Measurements from ENCODE around the gene FAM124A.

FAM124A gene

DNA sequence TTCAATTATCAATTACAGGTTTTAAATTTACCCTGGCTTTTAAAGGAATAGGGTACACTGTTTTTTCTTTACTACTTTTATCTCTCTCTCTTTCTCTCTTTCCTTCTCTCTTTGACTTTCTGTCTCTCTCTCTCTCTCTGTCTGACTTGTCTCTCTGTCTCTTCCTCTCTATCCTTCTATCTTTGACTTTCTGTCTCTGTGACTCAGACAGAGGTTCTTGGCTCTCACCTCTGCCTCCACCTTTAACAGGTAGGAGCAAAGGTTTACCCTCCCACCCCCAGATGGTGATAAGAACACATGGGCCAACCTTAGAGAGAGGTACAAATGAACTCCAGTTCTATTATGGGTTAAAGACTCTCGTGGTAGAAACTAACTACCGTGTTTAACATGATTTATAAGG is 20.3 kb upstream of the FAM124A start:
- Histone ChIP-seq H3K4me3 (ENCODE audit: low read depth, low read length) (no peak overlapping the region), H3K27ac (ENCODE audit: low read depth, low read length) (no peak overlapping the region), H3K79me2 (ENCODE audit: control insufficient read depth, insufficient read depth, low read length, poor library complexity) (no peaks in the 10 kb centered on the region), H3K23ac (ENCODE audit: low read length) (no peak overlapping the region), H3K4ac (ENCODE audit: low read depth, low read length) (no peak overlapping the region), H4K12ac (ENCODE audit: low read depth, low read length) (no peak overlapping the region), H2AFZ (ENCODE audit: insufficient read depth, low read length, poor library complexity) (no peak overlapping the region), H3K9ac (ENCODE audit: low read length) (no peak overlapping the region), H2BK12ac (ENCODE audit: low read length) (no peak overlapping the region), H3K36me3 (ENCODE audit: control insufficient read depth in 1 of 2, insufficient read depth in 2 of 2, low read length in 2 of 2) (no peaks in the 10 kb centered on the region), H4K8ac (ENCODE audit: low read depth, low read length) (no peak overlapping the region), H4K91ac (ENCODE audit: low read depth, low read length) (no peak overlapping the region), H2AK5ac (ENCODE audit: low read length) (no peak overlapping the region), H3K9me3 (ENCODE audit: insufficient read depth, low read depth, low read length) (no peaks in the 10 kb centered on the region), H3K79me1 (ENCODE audit: low read length) (no peaks in the 10 kb centered on the region), H3K4me1 (ENCODE audit: control insufficient read depth in 1 of 2, insufficient read depth in 2 of 2, low read length in 2 of 2) (no peaks in the 10 kb centered on the region), H2BK5ac (ENCODE audit: low read depth, low read length, poor library complexity) (no peak overlapping the region), H3K27me3 (ENCODE audit: insufficient read depth, low read length) (no peaks in the 10 kb centered on the region), H3K14ac (ENCODE audit: low read length) (no peak overlapping the region), H2BK120ac (ENCODE audit: insufficient read depth, low read length, poor library complexity) (no peak overlapping the region), H3K18ac (ENCODE audit: low read length) (no peak overlapping the region), H3K4me2 (ENCODE audit: low read length) (no peak overlapping the region)
- no peak for DNase-seq
- WGBS (ENCODE audit: extremely low coverage, insufficient coverage, insufficient read length), result no CpG with 5 or more reads among the region's 2 CpGs

DNA sequence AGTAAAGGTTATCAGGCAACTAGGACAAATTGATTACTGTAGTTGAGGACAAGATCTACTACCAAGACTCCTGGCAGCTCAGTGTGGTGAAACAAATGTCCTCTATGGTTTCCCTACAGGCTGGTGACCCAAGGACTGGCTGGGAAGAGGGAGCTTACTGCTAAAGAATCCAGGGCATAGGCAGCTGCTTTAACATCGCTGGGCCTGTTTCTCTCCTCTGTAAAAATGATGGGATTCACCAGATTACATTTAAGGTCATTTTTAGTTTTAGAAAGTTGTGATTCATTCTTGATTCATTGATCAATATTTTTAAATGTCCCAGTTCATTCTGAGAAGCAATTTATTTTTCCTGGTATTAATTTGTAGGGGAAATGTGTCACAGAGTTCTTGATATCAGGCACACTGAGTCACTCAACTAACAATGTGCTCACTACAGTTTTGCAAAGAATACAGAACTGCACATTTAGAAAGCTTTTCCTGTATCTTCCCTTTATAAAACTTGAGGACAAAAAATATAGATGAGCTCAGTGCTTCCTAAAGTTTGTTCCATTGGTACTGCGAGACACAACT is 19.6 kb upstream of the FAM124A start:
- DNase-seq, result no peak
- Histone ChIP-seq H3K18ac (ENCODE audit: low read length) (no peak overlapping the region), H3K4me1 (ENCODE audit: control insufficient read depth in 1 of 2, insufficient read depth in 2 of 2, low read length in 2 of 2) (no peaks in the 10 kb centered on the region), H2AK5ac (ENCODE audit: low read length) (no peak overlapping the region), H4K12ac (ENCODE audit: low read depth, low read length) (no peak overlapping the region), H3K36me3 (ENCODE audit: control insufficient read depth in 1 of 2, insufficient read depth in 2 of 2, low read length in 2 of 2) (no peaks in the 10 kb centered on the region), H3K9ac (ENCODE audit: low read length) (no peak overlapping the region), H2BK12ac (ENCODE audit: low read length) (no peak overlapping the region), H3K27ac (ENCODE audit: low read depth, low read length) (no peak overlapping the region), H3K23ac (ENCODE audit: low read length) (no peak overlapping the region), H3K9me3 (ENCODE audit: insufficient read depth, low read depth, low read length) (no peaks in the 10 kb centered on the region), H3K4ac (ENCODE audit: low read depth, low read length) (no peak overlapping the region), H3K79me1 (ENCODE audit: low read length) (no peaks in the 10 kb centered on the region), H2AFZ (ENCODE audit: insufficient read depth, low read length, poor library complexity) (no peak overlapping the region), H3K4me3 (ENCODE audit: low read depth, low read length) (no peak overlapping the region), H3K27me3 (ENCODE audit: insufficient read depth, low read length) (no peaks in the 10 kb centered on the region), H3K4me2 (ENCODE audit: low read length) (no peak overlapping the region), H2BK5ac (ENCODE audit: low read depth, low read length, poor library complexity) (no peak overlapping the region), H3K14ac (ENCODE audit: low read length) (no peak overlapping the region), H4K91ac (ENCODE audit: low read depth, low read length) (no peak overlapping the region), H4K8ac (ENCODE audit: low read depth, low read length) (no peak overlapping the region), H2BK120ac (ENCODE audit: insufficient read depth, low read length, poor library complexity) (no peak overlapping the region), H3K79me2 (ENCODE audit: control insufficient read depth, insufficient read depth, low read length, poor library complexity) (no peaks in the 10 kb centered on the region)
- no CpG with 5 or more reads among the region's 2 CpGs for WGBS (ENCODE audit: extremely low coverage, insufficient coverage, insufficient read length)

DNA sequence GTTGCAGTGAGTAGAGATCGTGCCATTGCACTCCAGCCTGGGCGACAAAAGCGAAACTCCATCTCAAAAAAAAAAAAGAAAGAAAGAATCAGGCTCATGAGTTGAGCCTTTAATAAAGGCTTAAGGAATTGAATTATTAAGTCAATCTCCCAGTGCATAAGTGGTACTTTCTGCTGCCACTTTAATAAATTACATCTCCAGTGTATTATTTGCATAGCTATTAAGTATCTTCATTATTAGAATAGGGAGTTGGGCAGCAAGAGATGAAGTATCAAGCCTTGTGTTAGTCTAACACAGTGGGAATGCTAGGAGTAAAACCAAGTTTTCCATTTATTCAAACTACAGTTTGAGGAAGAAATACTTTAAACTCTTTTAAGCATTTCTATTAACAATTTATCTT is 15.6 kb upstream of the FAM124A start:
- no peaks in the 10 kb centered on the region for H3K9me3 ChIP-seq (ENCODE audit: insufficient read depth, low read depth, low read length)
- no CpG with 5 or more reads among the region's 3 CpGs for WGBS (ENCODE audit: extremely low coverage, insufficient coverage, insufficient read length)
- H2AK5ac ChIP-seq (ENCODE audit: low read length), result no peak overlapping the region
- H2BK12ac ChIP-seq (ENCODE audit: low read length), result no peak overlapping the region
- no peaks in the 10 kb centered on the region for H3K27me3 ChIP-seq (ENCODE audit: insufficient read depth, low read length)
- H2BK5ac ChIP-seq (ENCODE audit: low read depth, low read length, poor library complexity), result no peak overlapping the region
- no peak overlapping the region for H2BK120ac ChIP-seq (ENCODE audit: insufficient read depth, low read length, poor library complexity)
- no peaks in the 10 kb centered on the region for H3K36me3 ChIP-seq (ENCODE audit: control insufficient read depth in 1 of 2, insufficient read depth in 2 of 2, low read length in 2 of 2)
- no peak for DNase-seq
- H3K9ac ChIP-seq (ENCODE audit: low read length), result no peak overlapping the region
- no peak overlapping the region for H2AFZ ChIP-seq (ENCODE audit: insufficient read depth, low read length, poor library complexity)
- H3K79me1 ChIP-seq (ENCODE audit: low read length), result no peaks in the 10 kb centered on the region
- no peak overlapping the region for H3K18ac ChIP-seq (ENCODE audit: low read length)
- no peak overlapping the region for H3K14ac ChIP-seq (ENCODE audit: low read length)
- H3K4me1 ChIP-seq (ENCODE audit: control insufficient read depth in 1 of 2, insufficient read depth in 2 of 2, low read length in 2 of 2), result no peaks in the 10 kb centered on the region
- H4K12ac ChIP-seq (ENCODE audit: low read depth, low read length), result no peak overlapping the region
- no peak overlapping the region for H3K4me2 ChIP-seq (ENCODE audit: low read length)
- H4K91ac ChIP-seq (ENCODE audit: low read depth, low read length), result no peak overlapping the region
- no peaks in the 10 kb centered on the region for H3K79me2 ChIP-seq (ENCODE audit: control insufficient read depth, insufficient read depth, low read length, poor library complexity)
- H3K27ac ChIP-seq (ENCODE audit: low read depth, low read length), result no peak overlapping the region
- no peak overlapping the region for H3K23ac ChIP-seq (ENCODE audit: low read length)
- no peak overlapping the region for H4K8ac ChIP-seq (ENCODE audit: low read depth, low read length)
- H3K4ac ChIP-seq (ENCODE audit: low read depth, low read length), result no peak overlapping the region
- no peak overlapping the region for H3K4me3 ChIP-seq (ENCODE audit: low read depth, low read length)

DNA sequence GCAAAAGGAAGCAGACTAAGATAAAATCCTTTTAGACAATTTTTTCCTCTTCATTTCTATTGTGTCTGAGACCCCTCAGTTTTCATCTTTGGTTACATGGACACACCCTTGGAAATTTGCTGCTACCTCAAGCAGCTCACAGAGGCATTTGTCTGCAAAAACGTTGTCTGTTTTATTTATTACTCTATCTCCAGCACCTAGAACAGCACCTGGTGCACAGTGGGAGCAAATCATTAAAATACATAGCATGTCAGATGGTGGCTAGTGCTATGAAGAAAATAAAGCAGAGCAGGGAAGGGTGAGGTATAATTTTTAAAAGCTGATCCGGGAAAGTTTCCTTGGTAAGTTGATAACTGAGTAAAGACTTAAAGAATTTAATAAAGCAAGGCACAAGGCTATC is 14.3 kb upstream of the FAM124A start:
- Histone ChIP-seq H3K14ac (ENCODE audit: low read length) (no peak overlapping the region), H3K18ac (ENCODE audit: low read length) (no peak overlapping the region), H2AK5ac (ENCODE audit: low read length) (no peak overlapping the region), H2BK5ac (ENCODE audit: low read depth, low read length, poor library complexity) (no peak overlapping the region), H3K4ac (ENCODE audit: low read depth, low read length) (no peak overlapping the region), H4K12ac (ENCODE audit: low read depth, low read length) (no peak overlapping the region), H3K79me1 (ENCODE audit: low read length) (no peaks in the 10 kb centered on the region), H3K4me2 (ENCODE audit: low read length) (no peak overlapping the region), H2BK12ac (ENCODE audit: low read length) (no peak overlapping the region), H3K27ac (ENCODE audit: low read depth, low read length) (no peak overlapping the region), H4K8ac (ENCODE audit: low read depth, low read length) (no peak overlapping the region), H2AFZ (ENCODE audit: insufficient read depth, low read length, poor library complexity) (no peak overlapping the region), H4K91ac (ENCODE audit: low read depth, low read length) (no peak overlapping the region), H3K27me3 (ENCODE audit: insufficient read depth, low read length) (no peaks in the 10 kb centered on the region), H3K23ac (ENCODE audit: low read length) (no peak overlapping the region), H3K4me3 (ENCODE audit: low read depth, low read length) (no peak overlapping the region), H3K9ac (ENCODE audit: low read length) (no peak overlapping the region), H3K9me3 (ENCODE audit: insufficient read depth, low read depth, low read length) (no peaks in the 10 kb centered on the region), H3K79me2 (ENCODE audit: control insufficient read depth, insufficient read depth, low read length, poor library complexity) (no peaks in the 10 kb centered on the region), H2BK120ac (ENCODE audit: insufficient read depth, low read length, poor library complexity) (no peak overlapping the region), H3K4me1 (ENCODE audit: control insufficient read depth in 1 of 2, insufficient read depth in 2 of 2, low read length in 2 of 2) (no peaks in the 10 kb centered on the region), H3K36me3 (ENCODE audit: control insufficient read depth in 1 of 2, insufficient read depth in 2 of 2, low read length in 2 of 2) (no peaks in the 10 kb centered on the region)
- no CpG with 5 or more reads among the region's 2 CpGs for WGBS (ENCODE audit: extremely low coverage, insufficient coverage, insufficient read length)
- no peak for DNase-seq
